GM23338 (cell line): Measurements from ENCODE around the gene CACNB4. TPM values are rescaled to one million over a fixed set of nuclear protein-coding genes. Genes with fewer than 3 reads are reported as not detected.

ENCODE experiments used
- ATAC-seq: fragments of 200-7000 bp; cut with Tn5 transposase; 3 replicates; pipeline ENCODE4 v1.9.1; 2020
- DNase-seq: peaks from one replicate; pipeline ENCODE4 v3.0.0-alpha.2; 2015; ENCODE audit warnings: low spot score
- H2AFZ ChIP-seq: fragments of 200-600 bp; sonication (generic); 2 replicates; pipeline ENCODE4 v1.8.0; 2016; ENCODE audit warnings: antibody characterized with exemption, mild to moderate bottlenecking, moderate library complexity
- H3F3A ChIP-seq: fragments of 200-600 bp; sonication (generic); replicated peaks from 2 replicates; pipeline ENCODE4 v1.8.0; 2017; ENCODE audit warnings: antibody characterized with exemption, mixed run types, low read depth
- H3K27ac ChIP-seq: fragments of 200-600 bp; sonication (generic); 2 replicates; pipeline ENCODE4 v1.6.1; 2016; ENCODE audit warnings: low read depth
- H3K27me3 ChIP-seq: fragments of 200-600 bp; sonication (generic); 2 replicates; pipeline ENCODE4 v1.8.0; 2016; ENCODE audit warnings: mild to moderate bottlenecking, mixed run types, moderate library complexity; ENCODE audit not compliant: insufficient read depth
- H3K36me3 ChIP-seq: fragments of 200-600 bp; sonication (generic); 2 replicates; pipeline ENCODE4 v1.8.0; 2016; ENCODE audit warnings: mild to moderate bottlenecking; ENCODE audit not compliant: insufficient read depth
- H3K4me1 ChIP-seq: fragments of 200-600 bp; sonication (generic); 2 replicates; pipeline ENCODE4 v1.8.0; 2016; ENCODE audit warnings: mild to moderate bottlenecking, moderate library complexity; ENCODE audit not compliant: insufficient read depth
- H3K4me2 ChIP-seq: fragments of 200-600 bp; sonication (generic); 2 replicates; pipeline ENCODE4 v1.7.1; 2017; ENCODE audit warnings: mixed run types
- H3K4me3 ChIP-seq: fragments of 200-600 bp; sonication (generic); 2 replicates; pipeline ENCODE4 v1.6.1; 2016; ENCODE audit warnings: mixed run types
- H3K79me2 ChIP-seq: fragments of 200-600 bp; sonication (generic); replicated peaks from 2 replicates; pipeline ENCODE4 v1.8.0; 2017; ENCODE audit warnings: mild to moderate bottlenecking; ENCODE audit not compliant: insufficient read depth
- H3K9me2 ChIP-seq: fragments of 200-600 bp; sonication (generic); 2 replicates; pipeline ENCODE4 v1.8.0; 2017; ENCODE audit not compliant: insufficient read depth
- H4K20me1 ChIP-seq: fragments of 200-600 bp; sonication (generic); replicated peaks from 2 replicates; pipeline ENCODE4 v1.8.0; 2017; ENCODE audit warnings: mild to moderate bottlenecking; ENCODE audit not compliant: insufficient read depth
- H3K27ac Mint-ChIP-seq: 2 replicates; pipeline ENCODE4 v1.8.0; 2020; ENCODE audit warnings: inconsistent platforms, mild to moderate bottlenecking, moderate library complexity, mixed read lengths
- H3K27me3 Mint-ChIP-seq: 3 replicates; pipeline ENCODE4 v1.8.0; 2022; ENCODE audit warnings: low read depth, mild to moderate bottlenecking, moderate library complexity, mixed read lengths, inconsistent platforms; ENCODE audit not compliant: insufficient read depth, poor library complexity
- H3K36me3 Mint-ChIP-seq: 3 replicates; pipeline ENCODE4 v1.8.0; 2021; ENCODE audit warnings: low read depth, mild to moderate bottlenecking, inconsistent platforms, moderate library complexity, mixed read lengths
- H3K4me1 Mint-ChIP-seq: 3 replicates; pipeline ENCODE4 v1.8.0; 2020; ENCODE audit warnings: mild to moderate bottlenecking, inconsistent platforms, mixed read lengths
- H3K4me3 Mint-ChIP-seq: 3 replicates; pipeline ENCODE4 v1.8.0; 2021; ENCODE audit warnings: moderate library complexity, mild to moderate bottlenecking, inconsistent platforms, mixed read lengths
- H3K9me3 Mint-ChIP-seq: 3 replicates; pipeline ENCODE4 v1.8.0; 2020; ENCODE audit warnings: moderate library complexity, mild to moderate bottlenecking, inconsistent platforms, mixed read lengths
- CREB1 ChIP-seq: fragments of 250-450 bp; sonication (Bioruptor Pico); IDR thresholded peaks from 2 replicates; pipeline ENCODE4 v1.5.0; 2020; ENCODE audit warnings: low read depth, mild to moderate bottlenecking, moderate library complexity
- EZH2 ChIP-seq: fragments of 200-600 bp; sonication (generic); IDR thresholded peaks from one replicate; pipeline ENCODE4 v1.8.0; 2017; ENCODE audit warnings: antibody characterized with exemption, mild to moderate bottlenecking, low read depth; ENCODE audit not compliant: unreplicated experiment
- EZH2phosphoT487 ChIP-seq: fragments of 200-600 bp; sonication (generic); IDR thresholded peaks from one replicate; pipeline ENCODE4 v1.8.1; 2018; ENCODE audit warnings: antibody characterized with exemption; ENCODE audit not compliant: unreplicated experiment
- JUNB ChIP-seq: IDR thresholded peaks from one replicate; pipeline ENCODE4 v1.6.1; 2016; ENCODE audit warnings: antibody characterized with exemption; ENCODE audit not compliant: unreplicated experiment
- NANOG ChIP-seq: IDR thresholded peaks from 2 replicates; pipeline ENCODE4 v1.6.1; 2016; ENCODE audit warnings: antibody characterized with exemption, borderline replicate concordance
- POLR2AphosphoS5 ChIP-seq: IDR thresholded peaks from 2 replicates; pipeline ENCODE4 v1.6.1; 2016; ENCODE audit warnings: antibody characterized with exemption, low read depth
- REST ChIP-seq: IDR thresholded peaks from one replicate; pipeline ENCODE4 v1.6.1; 2018; ENCODE audit warnings: antibody characterized with exemption; ENCODE audit not compliant: unreplicated experiment
- STAT1 ChIP-seq: IDR thresholded peaks from one replicate; pipeline ENCODE4 v1.6.1; 2016; ENCODE audit warnings: antibody characterized with exemption; ENCODE audit not compliant: unreplicated experiment
- ZNF114 ChIP-seq: fragments of 250-450 bp; sonication (Bioruptor Pico); IDR thresholded peaks from 2 replicates; pipeline ENCODE4 v1.5.0; 2020; ENCODE audit warnings: mild to moderate bottlenecking, moderate library complexity
- ZNF331 ChIP-seq: fragments of 250-450 bp; sonication (Bioruptor Pico); IDR thresholded peaks from 2 replicates; pipeline ENCODE4 v1.5.0; 2020; ENCODE audit warnings: low read depth, mild to moderate bottlenecking, moderate library complexity
- polyA plus RNA-seq: library from polyadenylated mRNA; unstranded; fragments of >200 nt; fragmentation: Nextera tagmentation; extraction: Ambion mirVana; gene quantifications from 2 replicates; pipeline ENCODE4 v1.2.1, GENCODE V29; 2016
- total RNA-seq: library from RNA; depleted of rRNA; stranded (reverse); fragments of >200 nt; shearing (Covaris generic); gene quantifications from 2 replicates; pipeline ENCODE4 v1.2.3, GENCODE V29; 2014
- TF ChIP-seq, protein P1 (sequence below), 2 experiments: fragments of 200-600 bp in 1 of 2; sonication (generic) in 1 of 2; conservative IDR thresholded peaks; 2 replicates each; pipeline versions ENCODE4 v1.5.1 to v1.6.1; 2016 to 2017; ENCODE audit warnings: antibody characterized with exemption in 2 of 2, low read depth in 2 of 2, mild to moderate bottlenecking in 2 of 2, moderate library complexity in 1 of 2
- TF ChIP-seq, protein P2 (sequence below): fragments of 250-450 bp; sonication (Bioruptor Pico); IDR thresholded peaks from 2 replicates; pipeline ENCODE4 v1.5.0; 2020; ENCODE audit warnings: mild to moderate bottlenecking, moderate library complexity
- TF ChIP-seq, protein P3 (sequence below): IDR thresholded peaks from 2 replicates; pipeline ENCODE4 v1.6.1; 2016; ENCODE audit warnings: antibody characterized with exemption

The CACNB4 gene
- total and polyA plus RNA-seq, 2 experiments from 2014 or later: 4.0 to 9.8 TPM

- Mint-ChIP-seq H3K4me3 (no peak overlapping the region), H3K9me3 (no peaks in the 10 kb centered on the region)
- peaks cover 69% of the 10 kb centered on the region for H3K79me2 ChIP-seq
These were observed 282.0 kb downstream of the CACNB4 start for GRCh38 chr2:151816843-151817242.

More at GRCh38 chr2:151816843-151817242, 282.0 kb downstream of the CACNB4 start:
- Histone ChIP-seq H3F3A (no peaks in the 10 kb centered on the region), H2AFZ (no peak overlapping the region), H3K27ac (no peak overlapping the region), H3K4me1 (no peaks in the 10 kb centered on the region), H3K27me3 (no peaks in the 10 kb centered on the region), H4K20me1 (peaks cover 4% of the 10 kb centered on the region; the same call in 1 of the 2 replicates), H3K9me2 (no peaks in the 10 kb centered on the region; the same call in 1 of the 2 replicates), H3K36me3 (peaks cover 12% of the 10 kb centered on the region; the same call in 1 of the 2 replicates), H3K4me3 (no peak overlapping the region), H3K4me2 (no peak overlapping the region)
- H3K36me3 Mint-ChIP-seq: peaks cover 28% of the 10 kb centered on the region; the same call in 2 of the 3 replicates
- H3K27me3 Mint-ChIP-seq: no peaks in the 10 kb centered on the region
- no peak for TF ChIP-seq ZNF331
- TF ChIP-seq NANOG: no peak
- no peak for TF ChIP-seq CREB1 (CRISPR knock-in tag)
- no peak for TF ChIP-seq REST
- TF ChIP-seq EZH2phosphoT487: no peak
- TF ChIP-seq EZH2: no peak
- no peak for TF ChIP-seq STAT1
- no peak for TF ChIP-seq ZNF114 (CRISPR knock-in tag)
- no peak for TF ChIP-seq POLR2AphosphoS5
- TF ChIP-seq, protein P1, sequence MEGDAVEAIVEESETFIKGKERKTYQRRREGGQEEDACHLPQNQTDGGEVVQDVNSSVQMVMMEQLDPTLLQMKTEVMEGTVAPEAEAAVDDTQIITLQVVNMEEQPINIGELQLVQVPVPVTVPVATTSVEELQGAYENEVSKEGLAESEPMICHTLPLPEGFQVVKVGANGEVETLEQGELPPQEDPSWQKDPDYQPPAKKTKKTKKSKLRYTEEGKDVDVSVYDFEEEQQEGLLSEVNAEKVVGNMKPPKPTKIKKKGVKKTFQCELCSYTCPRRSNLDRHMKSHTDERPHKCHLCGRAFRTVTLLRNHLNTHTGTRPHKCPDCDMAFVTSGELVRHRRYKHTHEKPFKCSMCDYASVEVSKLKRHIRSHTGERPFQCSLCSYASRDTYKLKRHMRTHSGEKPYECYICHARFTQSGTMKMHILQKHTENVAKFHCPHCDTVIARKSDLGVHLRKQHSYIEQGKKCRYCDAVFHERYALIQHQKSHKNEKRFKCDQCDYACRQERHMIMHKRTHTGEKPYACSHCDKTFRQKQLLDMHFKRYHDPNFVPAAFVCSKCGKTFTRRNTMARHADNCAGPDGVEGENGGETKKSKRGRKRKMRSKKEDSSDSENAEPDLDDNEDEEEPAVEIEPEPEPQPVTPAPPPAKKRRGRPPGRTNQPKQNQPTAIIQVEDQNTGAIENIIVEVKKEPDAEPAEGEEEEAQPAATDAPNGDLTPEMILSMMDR (conservative IDR thresholded peaks at IDR 0.05; ENCODE audit: low read depth in 2 of 2): no peak
- TF ChIP-seq, protein P2, sequence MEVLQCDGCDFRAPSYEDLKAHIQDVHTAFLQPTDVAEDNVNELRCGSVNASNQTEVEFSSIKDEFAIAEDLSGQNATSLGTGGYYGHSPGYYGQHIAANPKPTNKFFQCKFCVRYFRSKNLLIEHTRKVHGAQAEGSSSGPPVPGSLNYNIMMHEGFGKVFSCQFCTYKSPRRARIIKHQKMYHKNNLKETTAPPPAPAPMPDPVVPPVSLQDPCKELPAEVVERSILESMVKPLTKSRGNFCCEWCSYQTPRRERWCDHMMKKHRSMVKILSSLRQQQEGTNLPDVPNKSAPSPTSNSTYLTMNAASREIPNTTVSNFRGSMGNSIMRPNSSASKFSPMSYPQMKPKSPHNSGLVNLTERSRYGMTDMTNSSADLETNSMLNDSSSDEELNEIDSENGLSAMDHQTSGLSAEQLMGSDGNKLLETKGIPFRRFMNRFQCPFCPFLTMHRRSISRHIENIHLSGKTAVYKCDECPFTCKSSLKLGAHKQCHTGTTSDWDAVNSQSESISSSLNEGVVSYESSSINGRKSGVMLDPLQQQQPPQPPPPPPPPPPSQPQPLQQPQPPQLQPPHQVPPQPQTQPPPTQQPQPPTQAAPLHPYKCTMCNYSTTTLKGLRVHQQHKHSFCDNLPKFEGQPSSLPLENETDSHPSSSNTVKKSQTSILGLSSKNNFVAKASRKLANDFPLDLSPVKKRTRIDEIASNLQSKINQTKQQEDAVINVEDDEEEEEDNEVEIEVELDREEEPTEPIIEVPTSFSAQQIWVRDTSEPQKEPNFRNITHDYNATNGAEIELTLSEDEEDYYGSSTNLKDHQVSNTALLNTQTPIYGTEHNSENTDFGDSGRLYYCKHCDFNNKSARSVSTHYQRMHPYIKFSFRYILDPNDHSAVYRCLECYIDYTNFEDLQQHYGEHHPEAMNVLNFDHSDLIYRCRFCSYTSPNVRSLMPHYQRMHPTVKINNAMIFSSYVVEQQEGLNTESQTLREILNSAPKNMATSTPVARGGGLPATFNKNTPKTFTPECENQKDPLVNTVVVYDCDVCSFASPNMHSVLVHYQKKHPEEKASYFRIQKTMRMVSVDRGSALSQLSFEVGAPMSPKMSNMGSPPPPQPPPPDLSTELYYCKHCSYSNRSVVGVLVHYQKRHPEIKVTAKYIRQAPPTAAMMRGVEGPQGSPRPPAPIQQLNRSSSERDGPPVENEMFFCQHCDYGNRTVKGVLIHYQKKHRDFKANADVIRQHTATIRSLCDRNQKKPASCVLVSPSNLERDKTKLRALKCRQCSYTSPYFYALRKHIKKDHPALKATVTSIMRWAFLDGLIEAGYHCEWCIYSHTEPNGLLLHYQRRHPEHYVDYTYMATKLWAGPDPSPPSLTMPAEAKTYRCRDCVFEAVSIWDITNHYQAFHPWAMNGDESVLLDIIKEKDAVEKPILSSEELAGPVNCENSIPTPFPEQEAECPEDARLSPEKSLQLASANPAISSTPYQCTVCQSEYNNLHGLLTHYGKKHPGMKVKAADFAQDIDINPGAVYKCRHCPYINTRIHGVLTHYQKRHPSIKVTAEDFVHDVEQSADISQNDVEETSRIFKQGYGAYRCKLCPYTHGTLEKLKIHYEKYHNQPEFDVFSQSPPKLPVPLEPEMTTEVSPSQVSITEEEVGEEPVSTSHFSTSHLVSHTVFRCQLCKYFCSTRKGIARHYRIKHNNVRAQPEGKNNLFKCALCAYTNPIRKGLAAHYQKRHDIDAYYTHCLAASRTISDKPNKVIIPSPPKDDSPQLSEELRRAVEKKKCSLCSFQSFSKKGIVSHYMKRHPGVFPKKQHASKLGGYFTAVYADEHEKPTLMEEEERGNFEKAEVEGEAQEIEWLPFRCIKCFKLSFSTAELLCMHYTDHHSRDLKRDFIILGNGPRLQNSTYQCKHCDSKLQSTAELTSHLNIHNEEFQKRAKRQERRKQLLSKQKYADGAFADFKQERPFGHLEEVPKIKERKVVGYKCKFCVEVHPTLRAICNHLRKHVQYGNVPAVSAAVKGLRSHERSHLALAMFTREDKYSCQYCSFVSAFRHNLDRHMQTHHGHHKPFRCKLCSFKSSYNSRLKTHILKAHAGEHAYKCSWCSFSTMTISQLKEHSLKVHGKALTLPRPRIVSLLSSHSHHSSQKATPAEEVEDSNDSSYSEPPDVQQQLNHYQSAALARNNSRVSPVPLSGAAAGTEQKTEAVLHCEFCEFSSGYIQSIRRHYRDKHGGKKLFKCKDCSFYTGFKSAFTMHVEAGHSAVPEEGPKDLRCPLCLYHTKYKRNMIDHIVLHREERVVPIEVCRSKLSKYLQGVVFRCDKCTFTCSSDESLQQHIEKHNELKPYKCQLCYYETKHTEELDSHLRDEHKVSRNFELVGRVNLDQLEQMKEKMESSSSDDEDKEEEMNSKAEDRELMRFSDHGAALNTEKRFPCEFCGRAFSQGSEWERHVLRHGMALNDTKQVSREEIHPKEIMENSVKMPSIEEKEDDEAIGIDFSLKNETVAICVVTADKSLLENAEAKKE (CRISPR knock-in tag): no peak
- TF ChIP-seq, protein P3, sequence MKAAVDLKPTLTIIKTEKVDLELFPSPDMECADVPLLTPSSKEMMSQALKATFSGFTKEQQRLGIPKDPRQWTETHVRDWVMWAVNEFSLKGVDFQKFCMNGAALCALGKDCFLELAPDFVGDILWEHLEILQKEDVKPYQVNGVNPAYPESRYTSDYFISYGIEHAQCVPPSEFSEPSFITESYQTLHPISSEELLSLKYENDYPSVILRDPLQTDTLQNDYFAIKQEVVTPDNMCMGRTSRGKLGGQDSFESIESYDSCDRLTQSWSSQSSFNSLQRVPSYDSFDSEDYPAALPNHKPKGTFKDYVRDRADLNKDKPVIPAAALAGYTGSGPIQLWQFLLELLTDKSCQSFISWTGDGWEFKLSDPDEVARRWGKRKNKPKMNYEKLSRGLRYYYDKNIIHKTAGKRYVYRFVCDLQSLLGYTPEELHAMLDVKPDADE: no peak
- TF ChIP-seq JUNB: no peak
- DNase-seq: no peak
- ATAC-seq: no peak
- no peak overlapping the region for H3K27ac Mint-ChIP-seq
- peaks cover 5% of the 10 kb centered on the region; the same call in 2 of the 3 replicates for H3K4me1 Mint-ChIP-seq
